SKM-1 (cell line): ENCODE data around the gene MBNL1.

Source experiments
- DNase-seq: peaks from one replicate; lab custom pipeline; 2025; ENCODE audit not compliant: unreplicated experiment; lab: John Stamatoyannopoulos, UW

Gene MBNL1

GRCh38 chr3:152295344-152295743 lies 26.6 kb downstream of the MBNL1 start:
- no peak for DNase-seq

DNA sequence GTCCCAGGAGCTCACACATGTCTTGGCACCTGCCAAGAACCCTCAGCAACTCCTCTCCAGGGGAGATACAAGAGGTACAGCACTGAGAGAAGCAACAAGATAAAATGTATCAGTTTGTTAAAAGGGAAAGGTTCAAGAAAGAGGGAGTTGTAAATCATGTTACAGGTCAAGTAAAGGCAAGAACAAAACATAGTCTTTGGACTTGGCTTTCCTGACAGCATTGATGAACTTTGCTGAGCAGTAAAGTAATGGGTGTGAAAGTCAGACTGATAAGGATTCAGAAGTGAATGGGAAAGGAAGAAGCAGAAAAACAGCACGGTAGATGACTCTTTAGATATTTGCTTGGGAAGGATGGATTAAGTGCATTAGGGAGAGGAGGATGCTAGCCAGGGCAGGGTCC lies 27.1 kb downstream of the MBNL1 start:
- no peak for DNase-seq

DNA sequence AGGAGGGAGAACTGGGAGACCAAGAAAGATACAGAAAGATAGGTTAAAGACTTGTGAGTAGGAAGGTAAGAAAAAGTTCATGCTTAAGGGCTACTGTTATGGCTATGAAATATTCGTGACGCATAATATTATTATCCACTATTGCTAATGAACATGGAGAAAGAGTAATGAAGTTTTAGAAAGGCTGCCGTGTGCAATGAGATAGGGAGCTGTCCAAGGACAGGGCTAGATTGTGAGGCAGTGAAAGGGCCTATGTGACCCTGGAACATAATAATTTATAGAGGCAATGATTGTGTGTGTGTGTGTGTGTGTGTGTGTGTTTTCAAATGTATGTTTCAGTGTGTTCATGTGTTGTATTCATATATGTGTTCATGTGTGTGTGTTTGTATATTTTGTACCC lies 27.7 kb downstream of the MBNL1 start:
- no peak for DNase-seq

DNA sequence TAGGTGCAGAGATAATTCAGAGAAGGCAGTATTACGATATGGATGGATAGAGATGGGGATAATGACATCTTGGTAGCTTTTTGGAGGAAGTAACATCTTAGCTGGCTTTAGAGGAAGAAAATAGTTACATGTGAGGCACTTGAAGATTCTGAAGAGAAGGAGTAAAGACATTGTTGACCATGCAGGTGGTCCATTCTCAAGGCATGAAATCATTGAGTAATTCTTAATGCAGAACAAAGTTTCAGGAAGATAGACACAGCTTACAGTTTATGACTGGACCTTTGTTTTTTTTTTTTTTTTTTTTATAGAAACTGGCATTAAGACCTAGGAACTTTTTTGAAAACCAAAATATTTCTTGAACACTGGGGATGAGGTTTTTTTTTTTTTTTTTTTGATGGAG lies 28.2 kb downstream of the MBNL1 start:
- no peak for DNase-seq

- DNase-seq = peak; percentile 64
Measured at GRCh38 chr3:152298393-152299248, 29.9 kb downstream of the MBNL1 start.

- DNase-seq = no peak
Measured at GRCh38 chr3:152299249-152299976, 30.7 kb downstream of the MBNL1 start.

DNA sequence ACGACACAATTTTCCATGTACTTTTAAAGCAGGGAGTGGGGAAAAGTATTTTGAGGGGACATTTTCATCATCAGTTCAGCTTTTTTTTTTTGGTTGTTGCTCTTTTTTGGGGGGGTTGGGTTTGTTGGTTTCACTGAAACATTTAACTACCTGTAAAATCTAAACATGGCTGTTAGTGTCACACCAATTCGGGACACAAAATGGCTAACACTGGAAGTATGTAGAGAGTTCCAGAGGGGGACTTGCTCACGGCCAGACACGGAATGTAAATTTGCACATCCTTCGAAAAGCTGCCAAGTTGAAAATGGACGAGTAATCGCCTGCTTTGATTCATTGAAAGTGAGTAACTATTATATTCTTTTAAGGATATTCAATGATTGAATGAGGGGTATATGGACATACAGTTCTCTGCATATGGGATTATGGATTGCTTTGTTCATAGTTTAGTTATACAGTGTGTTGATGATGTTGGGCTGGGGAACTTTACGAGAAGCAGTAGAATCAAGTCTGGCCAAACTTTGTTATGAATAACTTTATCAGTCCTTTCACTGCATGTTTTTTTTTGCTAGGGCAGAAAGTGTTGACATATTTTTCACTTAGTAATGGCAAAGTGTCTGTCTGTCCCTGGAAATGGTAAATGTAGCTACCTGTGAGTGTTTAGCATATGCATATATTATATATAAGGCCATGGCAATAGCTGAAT lies 31.5 kb downstream of the MBNL1 start:
- DNase-seq = no peak

DNA sequence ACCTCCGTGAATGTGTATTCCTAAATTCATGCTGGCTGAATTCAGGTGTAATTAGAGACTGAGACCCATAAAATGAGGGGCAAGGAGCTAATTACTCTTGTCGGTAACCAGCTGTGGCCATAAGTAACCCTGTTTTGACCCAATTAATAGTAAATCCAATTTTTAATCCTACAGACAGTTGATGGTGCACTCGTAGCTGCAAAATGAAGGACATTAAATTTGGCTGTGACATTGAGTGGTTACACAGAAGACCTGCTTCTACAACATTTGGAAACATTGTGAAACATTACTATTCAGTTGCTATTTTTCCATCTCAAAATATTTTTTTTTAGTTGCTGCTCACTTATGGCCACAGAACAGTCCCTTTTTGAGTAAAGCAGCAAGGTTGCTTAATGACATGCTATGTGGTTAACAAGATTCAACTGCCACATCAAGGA lies 33.0 kb downstream of the MBNL1 start:
- no peak for DNase-seq

GRCh38 chr3:152302521-152303021 lies 33.8 kb downstream of the MBNL1 start:
- no peak for DNase-seq

DNA sequence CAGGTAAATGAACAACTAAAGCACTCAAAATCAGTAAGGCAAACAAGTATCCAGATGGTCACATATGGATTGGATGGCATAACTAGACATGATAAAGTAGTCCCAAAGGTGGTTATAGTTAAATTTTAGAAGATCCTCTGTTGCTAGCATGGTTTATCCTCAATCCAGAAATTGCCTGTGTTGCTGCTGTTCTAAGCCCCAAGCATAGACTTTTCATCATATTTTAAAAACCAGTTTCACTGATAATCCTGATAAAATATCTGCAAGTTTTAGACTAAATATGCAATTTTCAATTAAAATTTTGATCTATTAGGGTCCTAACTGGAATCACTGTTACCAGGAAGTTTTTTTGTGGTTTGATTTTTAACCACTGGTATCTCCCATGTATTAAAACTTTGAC lies 35.4 kb downstream of the MBNL1 start:
- DNase-seq = no peak

GRCh38 chr3:152305075-152305474 lies 36.3 kb downstream of the MBNL1 start:
- no peak for DNase-seq

DNA sequence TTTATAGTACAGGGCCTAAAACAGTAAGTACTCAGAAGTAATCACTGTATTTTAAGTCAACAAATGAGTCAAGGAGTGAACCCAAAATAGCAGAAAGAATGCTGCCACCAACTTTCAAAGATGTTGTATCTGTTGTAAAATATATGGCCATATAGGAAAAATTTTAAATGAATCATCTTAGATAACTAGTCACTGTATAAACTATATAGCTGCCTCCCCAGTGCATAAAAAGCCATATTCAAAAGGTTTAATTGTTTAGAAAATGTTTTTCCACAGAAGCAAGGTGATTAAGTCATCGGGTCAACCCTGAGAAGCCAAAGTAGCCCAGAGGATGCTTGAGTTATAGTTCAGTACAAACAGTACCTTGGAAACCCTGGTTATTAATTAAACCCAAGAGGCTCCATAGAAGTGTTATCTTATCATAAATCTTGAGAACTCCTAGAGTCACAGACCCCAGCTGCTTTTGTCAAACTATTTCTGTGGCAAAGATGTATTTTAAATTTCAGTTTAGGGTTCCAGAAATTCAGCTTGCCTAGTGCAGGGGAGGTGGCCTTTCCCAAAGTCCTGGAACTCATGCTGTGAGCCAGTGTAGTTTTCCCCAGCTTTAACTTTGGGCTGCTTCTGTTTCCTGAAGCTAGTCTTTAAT lies 39.2 kb downstream of the MBNL1 start:
- DNase-seq = no peak

DNA sequence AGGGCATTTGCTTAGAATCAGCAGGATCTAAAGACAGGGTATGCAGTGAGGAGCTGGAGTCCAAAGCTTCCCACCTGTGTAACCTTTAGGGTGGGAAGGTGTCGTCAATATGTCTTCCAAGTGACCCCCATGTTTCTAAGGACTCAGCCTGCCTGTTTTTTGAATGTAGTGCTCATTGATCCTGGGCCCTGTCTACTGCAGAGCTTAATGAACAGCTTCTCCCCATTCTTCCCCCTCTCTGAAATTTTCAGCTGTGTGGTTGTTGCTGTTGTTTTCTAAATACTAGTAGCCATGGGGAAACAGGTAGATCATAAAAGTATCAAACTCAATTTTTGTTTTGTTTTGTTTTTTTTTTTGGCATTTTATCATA lies 39.7 kb downstream of the MBNL1 start:
- DNase-seq = no peak

DNA sequence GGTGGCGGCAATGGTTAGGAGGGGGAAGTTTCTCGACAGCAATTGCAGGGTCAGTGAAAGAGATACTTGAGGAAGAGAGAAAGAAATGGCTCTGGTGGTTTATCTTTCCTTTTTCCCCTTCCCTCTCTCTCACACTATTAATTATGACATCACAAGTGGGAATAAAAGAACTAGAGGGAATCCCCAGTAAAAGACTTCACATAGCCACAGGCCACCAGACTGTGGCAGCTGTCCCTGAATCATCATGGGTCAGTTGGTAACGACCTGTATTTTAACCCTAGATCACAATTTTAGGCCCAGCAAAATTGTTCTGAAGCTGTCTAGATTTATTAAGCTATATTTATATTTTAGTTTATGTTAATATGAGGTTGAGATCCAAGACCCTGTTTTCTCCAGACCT lies 40.3 kb downstream of the MBNL1 start:
- DNase-seq = no peak

- no peak for DNase-seq
Measured at GRCh38 chr3:152309535-152310307, 41.0 kb downstream of the MBNL1 start.

DNA sequence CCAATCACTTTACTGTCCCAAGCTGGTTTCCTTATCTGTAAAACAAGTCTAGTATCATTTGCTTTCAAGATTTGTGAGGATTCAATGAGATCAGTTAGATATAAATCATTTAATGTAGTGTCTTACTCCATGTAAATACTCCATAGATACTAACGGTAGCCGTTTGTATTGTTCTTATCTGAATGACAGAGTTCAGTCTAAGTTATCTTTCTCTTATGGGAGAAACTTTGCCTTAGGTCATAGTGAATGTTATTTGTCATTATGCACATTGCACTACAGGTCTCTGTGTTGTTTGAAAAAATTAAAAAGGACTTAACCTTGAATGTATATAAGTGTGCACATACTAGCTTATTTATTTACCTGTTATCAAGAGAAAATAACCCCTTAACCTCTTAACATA lies 44.7 kb downstream of the MBNL1 start:
- no peak for DNase-seq

DNA sequence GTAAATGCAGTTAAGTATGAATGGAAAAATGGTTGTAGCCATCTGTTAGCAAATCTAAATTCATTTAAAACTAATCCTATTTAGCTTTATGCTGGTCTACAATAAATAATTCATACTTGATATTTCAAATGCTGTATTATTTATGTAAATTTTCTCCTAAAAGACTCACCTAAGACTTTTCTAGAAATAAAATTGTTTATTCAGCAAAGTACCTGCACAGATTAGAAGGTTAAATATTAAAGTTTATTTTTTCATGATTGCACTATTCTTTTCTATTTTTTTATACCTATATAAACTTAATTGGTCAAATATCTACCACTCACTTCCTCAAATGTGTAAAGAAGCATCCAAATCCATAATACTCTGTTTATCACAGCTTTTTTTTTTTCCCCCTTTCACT lies 45.2 kb downstream of the MBNL1 start:
- no peak for DNase-seq

DNA sequence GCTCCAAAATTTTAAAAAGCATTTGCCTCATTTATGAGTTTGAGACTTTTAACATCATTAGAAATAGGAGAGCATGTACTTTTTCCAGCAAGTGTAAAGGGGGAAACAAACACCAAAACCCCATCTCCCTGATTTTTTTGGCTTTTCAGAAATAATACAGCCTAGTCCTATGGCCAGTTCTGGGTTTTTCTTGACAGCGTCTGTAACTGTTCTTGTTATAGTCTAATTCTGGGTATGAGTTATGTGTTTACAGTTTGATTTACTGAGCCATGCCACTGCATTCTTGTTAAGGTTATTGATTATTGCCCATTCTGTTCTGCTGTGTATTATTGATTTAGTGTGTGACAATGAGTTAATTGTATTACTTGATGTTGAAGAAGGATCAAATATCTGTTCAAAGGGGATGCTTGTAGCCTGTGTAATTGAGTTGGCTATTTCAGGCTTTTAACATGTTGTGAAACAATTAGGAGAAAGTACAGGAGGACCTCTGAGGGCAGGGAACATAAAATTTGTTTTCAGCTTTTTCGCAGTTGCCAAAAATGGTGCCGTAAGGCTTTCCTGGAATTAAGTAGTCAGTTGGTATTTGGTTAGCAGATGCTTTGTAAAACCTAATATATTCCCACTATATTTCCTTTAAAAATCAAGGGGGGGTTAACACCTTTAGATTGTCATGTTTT lies 46.1 kb downstream of the MBNL1 start:
- no peak for DNase-seq

DNA sequence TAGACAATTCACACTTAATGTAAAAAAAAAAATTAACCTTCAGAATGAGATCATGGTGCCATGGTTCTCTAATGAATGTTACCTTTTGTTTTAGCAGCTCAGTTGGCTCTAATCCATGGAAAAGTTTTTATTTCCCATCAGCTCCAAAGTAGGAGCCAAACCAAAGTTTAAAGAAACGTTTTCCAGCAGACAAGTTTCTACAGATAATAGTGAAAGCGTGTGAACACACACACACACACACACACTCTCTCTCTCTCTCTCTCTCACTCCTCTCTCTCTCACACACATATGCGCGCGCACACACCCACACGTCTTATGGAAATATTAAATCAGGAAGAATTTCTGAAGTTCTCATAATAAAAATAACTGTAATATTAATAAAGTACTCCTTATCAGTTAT lies 46.9 kb downstream of the MBNL1 start:
- DNase-seq = no peak

DNA sequence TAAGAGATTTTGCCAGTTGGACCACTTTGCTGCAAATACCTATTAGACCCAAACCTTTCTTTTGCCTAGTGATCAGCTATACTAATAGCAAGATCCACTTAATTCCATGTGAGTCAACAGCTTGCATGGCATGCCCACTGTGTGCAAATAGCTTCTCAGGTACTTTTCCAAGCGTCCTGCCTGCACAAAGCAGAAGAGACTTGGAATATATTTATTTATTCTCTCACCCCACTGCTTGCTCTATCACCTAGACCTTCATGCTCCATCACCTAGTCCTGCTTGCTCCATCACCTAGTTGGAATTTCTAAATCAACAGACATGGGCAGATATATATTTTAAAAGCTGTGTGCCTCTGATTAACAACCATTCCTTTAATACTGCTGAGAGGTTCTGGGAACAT lies 47.6 kb downstream of the MBNL1 start:
- DNase-seq = no peak
